HG02642 (cell line): ENCODE measurements around the gene RNASE12.
"Not testable (repeated sequence)": the region's sequence is repeated elsewhere in the genome, so short reads cannot be mapped to it uniquely, and the experiment has no call there.

Experiments used
- ATAC-seq: cut with Tn5 transposase; IDR thresholded peaks from one replicate; pipeline ENCODE4 v1.9.1; 2021; ENCODE audit warnings: mild to moderate bottlenecking; ENCODE audit not compliant: unreplicated experiment, poor library complexity

Gene RNASE12

DNA sequence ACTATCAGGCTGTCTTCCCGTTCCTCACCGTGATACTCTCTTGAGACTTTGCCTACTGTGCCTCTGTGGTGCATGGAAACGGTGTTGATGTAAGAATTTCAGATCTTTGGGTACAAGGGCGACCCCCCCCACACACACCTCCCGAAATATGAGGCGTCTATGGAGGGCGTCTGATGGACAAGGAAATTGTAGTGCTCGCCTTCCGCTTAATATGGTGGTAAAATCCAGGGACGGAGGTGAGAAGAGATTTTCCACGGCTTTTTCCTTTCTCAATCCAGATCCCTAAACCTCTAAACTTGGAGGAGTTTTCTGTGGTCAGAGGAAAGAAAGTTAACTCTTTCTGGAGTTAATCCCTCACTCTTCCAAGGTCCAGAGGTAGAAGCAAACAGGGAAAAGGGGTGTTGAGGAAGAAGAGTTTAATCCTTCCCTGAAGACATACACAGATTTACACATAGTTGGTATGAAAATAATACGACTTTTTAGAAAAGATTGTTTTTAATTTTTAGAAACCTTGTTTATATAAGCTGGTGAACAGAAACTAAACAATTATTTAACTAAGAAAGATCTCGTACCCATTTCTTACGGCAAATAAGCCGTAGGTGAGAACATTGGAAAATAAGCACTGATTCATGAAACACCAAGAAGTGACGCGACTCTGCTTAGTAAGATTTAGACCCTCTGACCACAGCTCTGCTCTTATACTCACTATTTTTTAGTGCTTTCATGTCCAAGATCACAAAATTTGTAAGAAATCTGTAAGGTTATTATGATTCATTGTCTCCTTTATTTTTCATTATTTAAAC is 23.1 kb upstream of the RNASE12 start:
- ATAC-seq, result peak; percentile 6

DNA sequence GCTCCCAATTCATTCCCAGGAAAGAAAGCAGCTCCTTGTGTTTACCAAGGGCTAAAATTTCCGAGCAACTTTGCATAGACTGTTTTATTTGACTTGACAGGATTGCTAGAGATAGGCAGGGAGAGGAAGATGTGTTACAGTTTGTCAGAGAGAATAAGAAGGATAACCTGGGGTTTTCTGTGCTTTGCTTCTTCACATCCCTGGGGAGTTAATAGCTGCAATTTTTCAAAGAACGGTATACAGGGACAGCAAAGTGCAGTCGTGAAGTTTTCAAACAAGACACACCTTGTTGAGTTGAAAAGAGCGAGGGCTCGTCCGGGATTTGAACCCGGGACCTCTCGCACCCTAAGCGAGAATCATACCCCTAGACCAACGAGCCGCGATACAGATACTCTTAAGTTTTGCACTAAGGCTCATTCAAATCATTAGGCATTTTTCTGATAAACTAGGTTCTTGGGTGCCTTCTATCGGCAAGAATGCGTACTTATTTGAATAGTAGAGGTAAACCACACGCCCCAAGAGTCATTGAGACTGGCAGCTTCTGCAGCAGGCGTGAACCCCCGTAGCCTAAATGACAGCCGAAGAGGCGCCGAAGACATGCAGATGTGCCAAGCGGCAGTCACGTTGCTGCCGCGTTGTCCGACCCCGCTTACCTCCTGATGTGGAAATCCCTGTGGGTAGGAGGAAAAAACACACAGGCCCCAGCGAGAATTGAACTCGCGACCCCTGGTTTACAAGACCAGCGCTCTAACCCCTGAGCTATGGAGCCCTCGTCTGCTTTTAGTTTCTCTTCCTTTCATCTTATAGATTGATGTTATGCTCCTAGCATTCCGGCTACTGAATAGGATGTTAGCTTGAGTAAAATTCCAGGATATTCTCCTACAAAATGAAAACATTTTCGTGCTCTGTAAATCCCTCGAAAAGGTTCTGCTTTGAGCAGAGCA is 22.2 kb upstream of the RNASE12 start:
- ATAC-seq, result peak; percentile 74

DNA sequence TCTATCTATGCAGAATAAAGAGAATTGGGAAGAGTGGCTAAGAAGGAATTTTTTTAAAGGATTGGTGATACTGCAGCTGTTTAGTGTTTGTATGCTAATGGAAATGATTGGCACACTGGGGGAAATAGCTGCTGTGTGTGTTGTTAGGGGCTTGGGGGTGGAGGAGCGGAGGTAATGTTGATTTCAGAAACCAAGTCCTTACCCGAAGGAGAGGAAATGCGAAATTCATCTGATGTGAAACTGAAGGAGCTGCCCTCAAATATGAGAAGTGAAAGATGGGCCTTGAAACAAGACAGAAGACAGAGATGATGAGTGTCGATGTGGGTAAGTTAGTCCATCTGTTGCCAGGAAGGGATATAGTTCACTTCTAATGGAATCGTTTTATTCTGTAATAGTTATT is 21.2 kb upstream of the RNASE12 start:
- ATAC-seq, result no peak

- no peak for ATAC-seq
These were observed 20.1 kb upstream of the RNASE12 start for GRCh38 chr14:20611277-20611676.

GRCh38 chr14:20610002-20610765 is 19.0 kb upstream of the RNASE12 start:
- peak; percentile 25 for ATAC-seq

DNA sequence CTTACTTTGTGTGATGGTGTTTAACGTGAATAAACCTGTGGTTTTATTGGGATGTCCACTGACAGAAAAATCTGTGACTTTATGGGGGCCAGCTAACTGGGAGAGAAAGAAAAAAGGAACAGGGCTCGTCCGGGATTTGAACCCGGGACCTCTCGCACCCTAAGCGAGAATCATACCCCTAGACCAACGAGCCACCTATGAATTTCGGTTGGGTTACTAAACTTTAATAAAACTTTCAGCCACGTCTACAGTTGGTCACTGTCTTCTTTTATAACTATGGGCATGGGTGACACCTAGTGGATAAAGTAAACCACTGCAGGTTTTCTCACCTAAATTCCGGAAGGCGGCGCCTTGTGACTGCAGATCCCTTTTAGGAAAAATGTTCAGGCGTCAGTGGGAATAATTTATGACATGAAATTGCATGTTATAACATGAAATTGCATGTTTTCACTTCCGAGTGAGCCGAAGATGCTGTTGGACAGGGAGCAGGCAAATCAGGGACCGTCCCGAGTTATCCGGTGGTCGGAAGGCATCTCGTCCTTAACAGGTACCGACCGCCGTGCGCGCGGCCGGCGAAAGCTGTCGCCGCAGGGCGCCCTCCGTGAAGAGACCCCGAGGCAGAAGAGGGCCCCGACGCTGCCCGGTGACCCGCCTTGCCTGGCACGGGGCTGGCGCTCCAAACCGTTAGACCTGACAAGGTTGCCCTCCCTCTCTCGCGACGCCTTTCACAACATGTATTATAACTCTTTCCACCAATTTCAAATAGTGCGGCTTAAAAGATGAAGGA is 18.2 kb upstream of the RNASE12 start:
- ATAC-seq, result no peak

- ATAC-seq, result no peak
These were observed 17.4 kb upstream of the RNASE12 start for GRCh38 chr14:20608383-20609110.

DNA sequence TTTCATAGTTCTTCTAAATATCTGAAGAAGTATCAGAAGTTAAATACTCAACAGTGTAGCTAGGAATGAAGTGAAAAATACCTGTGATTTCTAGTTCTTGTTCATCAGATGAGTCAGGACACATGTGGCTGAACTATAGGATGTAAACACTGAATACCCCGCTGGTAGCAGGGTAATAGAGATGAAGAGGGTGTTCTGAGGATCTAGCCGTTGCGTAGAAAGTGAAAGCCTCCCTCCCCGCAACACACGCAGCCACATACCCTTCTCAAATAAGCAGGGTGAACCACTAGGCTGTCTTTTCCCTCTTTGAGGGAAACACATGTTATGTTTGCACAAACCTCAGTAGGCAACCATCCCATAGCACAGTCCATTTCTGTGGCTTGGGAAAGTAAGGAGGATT is 16.4 kb upstream of the RNASE12 start:
- ATAC-seq, result no peak

DNA sequence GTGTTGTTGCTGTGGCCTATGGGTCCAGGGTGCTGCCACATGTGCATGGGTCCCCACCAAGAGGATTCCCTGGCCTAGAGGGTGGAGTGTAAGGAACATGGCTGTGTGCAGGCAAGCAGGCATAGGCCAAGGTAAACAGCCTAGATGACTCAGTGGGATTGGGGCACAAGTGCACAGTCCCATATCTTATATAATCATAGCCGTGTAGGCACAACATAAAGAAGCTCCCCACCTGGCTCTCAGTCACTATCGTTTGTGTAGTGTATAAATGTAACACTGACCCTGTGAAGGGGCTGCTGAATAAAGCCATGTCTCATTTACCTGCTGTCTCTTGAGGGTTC is 15.7 kb upstream of the RNASE12 start:
- ATAC-seq, result no peak

- no peak for ATAC-seq
These were observed 15.2 kb upstream of the RNASE12 start for GRCh38 chr14:20606190-20606901.

DNA sequence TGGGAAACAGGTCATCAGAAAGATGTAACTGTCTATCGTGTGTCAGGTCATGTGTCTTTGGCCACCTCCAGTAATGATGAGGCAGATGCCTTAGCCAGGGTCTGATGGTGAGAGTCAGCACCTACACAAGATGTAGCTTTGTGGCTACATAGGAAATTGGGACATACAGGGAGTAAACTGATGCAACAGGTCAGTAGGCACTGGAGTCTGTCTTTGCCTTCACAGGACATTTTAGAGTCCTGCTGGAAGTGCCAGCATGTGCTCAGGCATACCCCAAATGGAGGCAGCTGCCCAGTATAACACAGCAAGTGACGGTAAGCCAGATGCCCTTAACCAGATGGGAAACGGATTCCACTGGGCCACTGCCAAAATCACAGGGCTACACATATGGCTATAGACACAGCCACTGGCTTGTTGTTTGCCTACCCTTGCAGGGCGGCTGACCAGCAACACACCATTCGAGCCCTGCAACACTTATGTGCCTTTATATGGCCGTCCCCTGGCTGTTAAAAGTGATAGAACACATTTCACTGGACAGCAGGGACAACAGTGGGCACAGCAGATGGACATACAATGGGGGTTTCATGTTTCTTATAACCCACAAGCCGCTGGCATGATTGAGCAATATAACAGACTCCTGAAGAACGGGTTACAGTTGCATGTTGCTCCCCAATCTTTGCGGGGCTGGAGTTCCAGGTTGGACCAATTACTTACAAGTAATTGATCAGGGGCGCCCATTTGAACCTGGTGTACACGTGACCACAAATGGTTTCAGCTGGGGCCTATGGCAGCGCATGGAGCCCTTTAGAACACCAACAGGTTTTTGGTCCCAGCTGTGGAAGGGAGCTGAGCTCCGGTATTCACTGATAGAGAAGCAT is 12.9 kb upstream of the RNASE12 start:
- ATAC-seq, result no peak

GRCh38 chr14:20602583-20602982 is 11.4 kb upstream of the RNASE12 start:
- no peak for ATAC-seq

GRCh38 chr14:20601522-20601921 is 10.3 kb upstream of the RNASE12 start:
- no peak for ATAC-seq

GRCh38 chr14:20597108-20597507 is 5.9 kb upstream of the RNASE12 start:
- ATAC-seq, result no peak

- ATAC-seq, result not testable (repeated sequence)
These were observed 4.5 kb upstream of the RNASE12 start for GRCh38 chr14:20595726-20596125.

- ATAC-seq, result no peak
These were observed 1.4 kb upstream of the RNASE12 start for GRCh38 chr14:20592574-20592973.

- ATAC-seq, result no peak
These were observed 3.6 kb downstream of the RNASE12 start, which contains the start of gene RNASE11 for GRCh38 chr14:20587489-20588154. Gene RNASE11, minus strand, starts transcription at chr14:20588001.
